ENCODE measurements around the gene KCNQ1. TPM values are rescaled to one million over a fixed set of nuclear protein-coding genes. Genes with fewer than 3 reads are reported as not detected.

KCNQ1 gene
- total RNA-seq, 1 experiment from 2014 or later, result 2.5 TPM

- TF ChIP-seq STAT6 (CRISPR knock-in tag; conservative IDR thresholded peaks at IDR 0.05; ENCODE audit: low read depth) (no peak), ATF2 (CRISPR knock-in tag; IDR thresholded peaks at IDR 0.05; ENCODE audit: borderline replicate concordance, low read depth) (no peak), GTF2I (CRISPR knock-in tag; conservative IDR thresholded peaks at IDR 0.05) (no peak), KAT7 (CRISPR knock-in tag; IDR thresholded peaks at IDR 0.05; ENCODE audit: borderline replicate concordance) (no peak), ZNF232 (CRISPR knock-in tag; IDR thresholded peaks at IDR 0.05) (no peak), ATF3 (CRISPR knock-in tag; conservative IDR thresholded peaks at IDR 0.05) (no peak)
Measured at GRCh38 chr11:2523821-2524391, 79.1 kb downstream of the KCNQ1 start (continued).

- Mint-ChIP-seq H3K9me3 (no peaks in the 10 kb centered on the region), H3K4me1 (no peaks in the 10 kb centered on the region), H3K36me3 (no peaks in the 10 kb centered on the region), H3K27ac (no peak overlapping the region), H3K4me3 (no peak overlapping the region), H3K27me3 (ENCODE audit: low read depth) (peaks cover 44% of the 10 kb centered on the region)
- ATAC-seq (no peak), DNase-seq (ENCODE audit: low spot score) (peak; percentile 5)
- ChIA-PET CTCF (no interaction called here), POLR2A (no interaction called here)
- TF ChIP-seq KAT7 (CRISPR knock-in tag; IDR thresholded peaks at IDR 0.05; ENCODE audit: borderline replicate concordance), result no peak
- no peak for TF ChIP-seq PRRX2 (CRISPR knock-in tag; IDR thresholded peaks at IDR 0.05)
- no peak for TF ChIP-seq ARID4B (CRISPR knock-in tag; IDR thresholded peaks at IDR 0.05; ENCODE audit: borderline replicate concordance)
- no peak for TF ChIP-seq ZNF532 (CRISPR knock-in tag; IDR thresholded peaks at IDR 0.05; ENCODE audit: borderline replicate concordance)
- TF ChIP-seq OVOL2 (CRISPR knock-in tag; IDR thresholded peaks at IDR 0.05; ENCODE audit: borderline replicate concordance), result no peak
- TF ChIP-seq FOXP4 (CRISPR knock-in tag; IDR thresholded peaks at IDR 0.05), result no peak
- no peak for TF ChIP-seq ZNF138 (CRISPR knock-in tag; conservative IDR thresholded peaks at IDR 0.05)
- TF ChIP-seq E2F1 (CRISPR knock-in tag; IDR thresholded peaks at IDR 0.05), result no peak
- TF ChIP-seq ZMAT4 (CRISPR knock-in tag; IDR thresholded peaks at IDR 0.05), result no peak
- TF ChIP-seq TCF7 (CRISPR knock-in tag; IDR thresholded peaks at IDR 0.05; ENCODE audit: low read depth), result no peak
Measured at GRCh38 chr11:2524446-2525165, 79.8 kb downstream of the KCNQ1 start.

All from WTC11 (cell line).